Retina (tissue), 1 donor: Measurements from ENCODE around the gene HOTAIR.

Experiments used
- DNase-seq: peaks from one replicate; pipeline ENCODE4 v3.0.0-alpha.2; 2016

Gene HOTAIR

DNA sequence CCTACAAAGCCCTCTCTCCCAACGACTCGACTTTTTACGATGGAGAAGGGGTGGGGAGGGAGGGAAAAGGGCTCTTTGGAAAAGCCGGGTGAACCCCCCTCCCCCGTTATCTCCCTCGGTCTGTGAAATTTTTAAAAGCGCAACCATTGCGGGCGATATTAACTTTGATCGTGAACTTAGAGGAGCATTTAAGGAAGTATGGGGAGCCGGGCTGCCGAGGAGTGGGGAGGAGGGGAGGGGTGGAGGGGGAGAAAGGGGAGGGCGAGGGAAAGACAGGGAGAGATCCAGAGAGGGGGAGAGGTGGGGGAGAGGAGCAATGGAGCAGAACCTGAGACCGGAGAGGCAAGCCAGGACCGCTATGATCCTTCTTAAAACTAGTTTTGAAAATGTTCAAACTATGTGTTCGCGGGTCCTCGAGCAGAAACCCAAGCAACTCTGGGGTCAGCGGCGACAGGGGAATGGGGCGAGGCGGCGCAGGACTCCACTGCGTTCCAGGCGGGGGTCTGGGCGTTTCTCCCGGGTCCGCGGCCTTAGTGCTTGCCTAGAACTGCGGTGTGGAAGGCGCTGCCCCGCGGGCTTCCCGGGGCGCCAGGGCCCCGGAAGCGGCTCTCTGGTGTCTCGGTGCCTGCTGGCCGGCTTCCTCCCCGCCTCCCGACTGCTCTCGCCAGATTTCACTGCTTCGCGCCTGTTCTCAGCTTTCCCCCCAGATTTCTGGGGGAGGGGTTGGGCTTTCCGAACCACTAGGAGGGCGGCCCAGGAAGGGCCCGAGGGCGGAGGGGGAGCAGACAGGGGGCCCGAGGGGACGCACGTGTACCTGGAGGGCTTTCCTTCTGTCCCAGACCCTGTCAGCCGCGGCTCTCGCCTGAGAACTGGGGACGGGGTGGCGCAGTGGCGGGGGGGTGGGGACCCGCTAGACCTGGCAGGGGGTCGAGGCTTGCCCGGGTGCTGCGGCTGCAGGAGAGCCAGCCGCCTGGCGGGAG, at the start of gene HOTAIR:
Gene HOTAIR (minus strand): TSS at position 871 of the 980 bp plus-strand sequence.
- no peak for DNase-seq

DNA sequence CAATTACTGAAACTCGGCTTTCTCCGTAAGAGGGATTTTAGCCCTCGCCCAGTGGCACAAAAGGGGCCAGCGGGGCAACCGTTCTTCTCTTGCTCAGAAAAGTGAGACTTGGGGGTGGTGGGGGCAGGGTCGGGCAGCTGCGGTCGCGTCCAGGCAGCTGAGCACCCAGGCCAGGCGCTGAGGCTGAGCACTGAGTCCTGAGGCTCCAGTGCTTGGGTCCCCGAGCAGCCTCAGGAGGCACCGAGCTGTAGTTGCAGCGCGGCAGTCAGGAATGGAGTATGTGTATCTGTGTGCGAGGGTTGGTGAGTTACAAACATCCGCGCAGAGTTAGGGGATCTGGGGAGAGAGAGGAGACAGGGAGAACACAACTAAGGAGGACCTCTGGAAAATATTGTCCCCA, 49.4 kb upstream of the HOTAIR start:
- DNase-seq: no peak

DNA sequence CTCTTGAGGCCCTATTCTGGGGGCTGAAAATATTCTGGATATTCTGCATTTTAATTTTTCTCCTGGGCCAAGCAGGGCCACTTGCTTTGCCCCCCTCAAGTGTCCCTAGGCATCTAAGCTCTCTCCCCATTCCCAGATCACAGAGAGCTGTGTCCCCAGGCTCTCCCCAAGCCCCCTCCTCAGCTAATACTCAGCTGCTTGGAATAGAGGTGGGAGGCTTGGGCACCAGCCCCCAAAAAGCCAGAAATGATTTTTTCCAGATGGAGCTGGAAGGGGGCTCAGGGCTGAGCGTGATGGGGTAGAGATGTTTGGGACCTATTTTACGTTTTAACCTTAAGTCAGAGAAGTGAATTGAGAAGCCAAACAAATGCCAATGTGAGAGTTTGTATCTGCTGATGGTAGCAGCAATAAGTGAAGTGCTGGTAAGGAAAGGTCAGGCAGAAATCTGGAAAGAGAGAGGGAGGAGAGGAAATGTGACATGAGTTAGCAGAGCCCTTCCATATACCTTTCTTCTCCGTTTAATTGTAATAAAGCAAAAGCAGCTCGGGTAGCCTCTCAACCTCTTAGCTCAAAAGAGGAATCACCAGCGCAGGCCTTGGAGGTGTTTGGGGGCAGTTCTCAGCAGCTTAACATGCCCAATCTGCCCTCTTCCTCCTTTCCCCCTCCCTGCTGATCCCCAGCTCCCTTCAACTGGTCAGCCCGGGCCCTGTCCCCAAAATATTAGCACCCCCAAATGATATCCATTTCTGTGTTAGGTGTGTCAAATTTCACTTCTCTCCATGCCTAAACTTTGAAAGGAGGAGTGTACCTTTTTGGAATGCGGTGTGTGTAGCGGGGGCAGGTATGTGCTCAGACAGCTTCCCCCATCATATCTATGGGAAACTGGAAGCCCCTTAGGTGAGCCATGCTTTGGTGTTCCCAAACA, 48.5 kb upstream of the HOTAIR start:
- no peak for DNase-seq

DNA sequence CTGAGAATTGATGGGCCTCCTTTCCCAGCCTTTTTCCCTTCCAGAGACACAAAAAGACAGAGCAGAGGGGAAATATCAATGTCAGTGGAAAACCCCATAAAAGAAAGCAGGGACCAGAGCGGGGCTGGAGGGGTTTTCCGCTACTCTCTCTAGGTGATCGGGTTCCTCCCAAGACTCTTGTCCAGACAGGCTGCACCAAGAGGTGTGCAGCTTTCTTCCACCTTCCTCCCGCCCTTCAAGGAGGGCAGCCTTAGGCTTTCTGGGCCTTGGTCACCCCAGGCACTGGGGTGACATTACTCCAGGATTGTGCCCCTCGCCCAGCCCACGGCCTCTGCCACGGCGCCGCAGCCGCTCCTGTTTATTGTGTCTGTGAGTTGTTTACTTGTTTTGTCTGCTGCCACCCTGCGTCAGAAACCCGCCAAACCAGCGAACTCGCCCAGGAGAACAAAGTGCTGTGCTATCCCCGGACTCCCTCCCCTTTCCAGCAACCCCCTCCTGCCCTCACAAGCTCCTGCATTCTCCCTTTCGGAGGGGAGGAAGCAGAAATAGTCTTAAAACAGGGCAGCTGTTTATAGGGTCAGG, 46.8 kb upstream of the HOTAIR start:
- DNase-seq: no peak

DNA sequence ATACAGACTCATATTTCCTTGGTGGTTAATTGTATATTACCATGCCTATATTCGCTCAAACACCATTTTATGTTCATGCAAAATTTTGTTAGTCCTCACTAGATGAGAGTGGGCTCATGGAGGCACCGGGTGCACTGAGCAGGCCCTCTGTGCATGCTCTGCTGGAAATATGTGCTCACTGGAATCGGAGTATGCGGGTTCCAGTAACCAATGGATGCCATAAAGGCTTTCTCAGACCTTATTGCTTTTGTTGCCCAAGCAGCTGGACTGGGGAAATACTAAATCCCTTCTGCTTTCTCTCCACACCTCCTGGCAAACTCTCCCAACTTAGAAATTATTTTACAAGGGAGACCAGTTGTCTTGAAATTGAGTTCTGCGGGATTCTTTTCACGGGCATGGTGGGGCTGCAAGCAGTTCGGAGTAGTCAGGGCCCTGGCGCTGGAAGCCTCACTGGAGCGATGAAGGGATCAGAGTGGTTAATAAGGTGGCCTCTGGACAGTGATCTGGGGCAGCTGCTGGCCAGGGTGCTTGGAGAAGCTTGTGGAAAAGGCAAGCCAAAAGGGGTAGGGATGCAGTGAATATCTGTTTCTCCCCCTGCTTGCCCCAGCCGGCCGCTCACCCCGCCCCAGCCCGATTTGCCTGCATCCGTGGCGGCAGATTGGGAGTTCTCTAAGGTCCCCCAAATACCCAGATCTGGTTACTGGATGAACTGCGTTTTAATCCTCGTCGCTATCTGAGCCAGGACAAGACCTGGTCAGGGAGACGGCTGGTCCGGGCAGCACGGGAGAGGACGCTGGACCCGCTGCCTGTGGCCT, 46.0 kb upstream of the HOTAIR start:
- DNase-seq: no peak

DNA sequence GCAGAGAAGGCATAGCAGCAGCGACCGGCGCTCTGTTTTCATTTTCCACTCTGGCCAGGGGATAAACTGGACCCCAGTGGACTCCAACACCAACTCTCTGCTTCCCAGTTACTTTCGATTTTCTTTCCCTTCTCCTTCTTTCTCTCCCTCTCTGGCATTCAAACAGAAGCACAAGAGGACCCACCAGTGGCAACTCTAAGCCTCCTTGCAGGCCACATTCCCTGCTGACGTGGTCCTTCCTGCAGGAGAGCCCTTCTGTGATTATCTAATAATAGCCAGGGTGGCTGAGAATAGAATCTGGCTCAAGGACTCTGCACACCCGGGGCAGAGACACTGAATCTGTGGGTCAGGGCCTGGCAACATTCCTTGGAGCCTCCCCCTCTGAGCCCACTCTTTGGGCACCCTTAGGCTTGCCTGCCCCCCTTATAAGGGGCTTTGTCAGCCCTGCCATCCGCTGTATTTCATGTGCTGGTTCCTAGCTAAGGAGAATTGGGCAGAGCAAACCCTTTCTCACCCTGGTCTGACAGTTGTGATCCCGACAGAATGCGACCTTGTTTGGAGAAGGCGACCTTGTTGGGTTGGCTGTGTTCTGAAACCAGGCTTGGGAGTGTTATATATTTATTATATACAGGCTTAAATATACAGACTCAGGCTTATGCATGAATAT, 45.3 kb upstream of the HOTAIR start:
- no peak for DNase-seq

DNA sequence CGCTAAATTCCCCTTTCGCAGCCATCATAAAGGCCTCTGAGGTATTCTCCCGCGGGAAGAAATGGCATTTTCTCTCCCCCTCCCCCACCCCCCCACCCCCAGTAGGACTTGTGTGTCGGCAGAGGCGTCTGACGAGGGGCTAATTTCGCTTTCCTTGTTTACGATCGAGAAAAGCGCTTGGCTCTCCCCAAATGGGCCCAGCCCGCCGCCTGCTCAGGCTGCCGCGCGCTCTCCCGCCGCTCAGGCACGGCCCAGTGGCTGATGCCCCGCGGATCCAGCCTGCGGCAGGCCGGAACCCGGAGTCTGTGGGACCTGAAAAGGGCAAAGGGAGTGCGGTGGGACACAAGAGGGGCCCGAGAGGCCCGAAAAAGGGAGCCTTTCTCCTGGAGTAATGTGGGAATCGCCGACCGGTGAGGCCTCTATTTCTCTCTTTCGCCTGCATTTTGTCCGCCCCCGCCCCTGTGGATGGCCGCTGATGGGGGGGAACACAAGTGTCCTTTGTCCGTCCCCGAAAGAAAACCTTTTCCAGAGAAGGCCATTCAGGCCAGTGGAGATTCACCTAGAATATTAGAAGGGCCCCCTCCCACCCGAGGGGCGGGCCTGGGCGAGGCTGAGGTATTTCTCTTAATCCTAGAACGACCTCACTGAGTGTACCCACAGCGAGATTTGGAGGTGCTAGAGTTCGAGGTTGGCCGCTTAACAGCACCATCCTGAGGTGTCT, 44.5 kb upstream of the HOTAIR start:
- DNase-seq: no peak

DNA sequence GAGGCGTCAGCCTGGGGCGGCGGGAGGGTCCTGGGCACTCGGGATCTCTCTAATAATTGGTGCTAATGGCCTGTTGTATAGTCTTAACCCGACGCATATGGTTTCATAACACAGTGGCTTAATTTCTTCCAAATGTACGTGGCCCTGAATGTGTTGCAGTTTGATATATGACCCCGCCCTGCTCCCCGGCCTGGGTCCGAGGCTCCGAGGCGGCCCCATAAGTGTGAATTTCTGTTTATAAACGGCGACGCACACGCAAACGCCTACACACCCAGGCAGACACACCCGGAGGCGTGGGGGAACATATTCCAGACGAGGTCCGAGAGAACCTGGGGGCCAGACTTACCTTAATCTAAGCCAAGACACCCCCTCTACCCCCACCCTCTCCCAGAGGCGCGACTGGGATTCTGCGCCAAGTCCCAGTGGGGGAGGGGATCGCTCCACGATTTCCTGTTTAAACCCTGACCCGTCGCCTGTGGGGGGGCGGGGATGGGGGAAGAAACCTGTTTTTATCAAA, 43.8 kb upstream of the HOTAIR start:
- DNase-seq: no peak

DNA sequence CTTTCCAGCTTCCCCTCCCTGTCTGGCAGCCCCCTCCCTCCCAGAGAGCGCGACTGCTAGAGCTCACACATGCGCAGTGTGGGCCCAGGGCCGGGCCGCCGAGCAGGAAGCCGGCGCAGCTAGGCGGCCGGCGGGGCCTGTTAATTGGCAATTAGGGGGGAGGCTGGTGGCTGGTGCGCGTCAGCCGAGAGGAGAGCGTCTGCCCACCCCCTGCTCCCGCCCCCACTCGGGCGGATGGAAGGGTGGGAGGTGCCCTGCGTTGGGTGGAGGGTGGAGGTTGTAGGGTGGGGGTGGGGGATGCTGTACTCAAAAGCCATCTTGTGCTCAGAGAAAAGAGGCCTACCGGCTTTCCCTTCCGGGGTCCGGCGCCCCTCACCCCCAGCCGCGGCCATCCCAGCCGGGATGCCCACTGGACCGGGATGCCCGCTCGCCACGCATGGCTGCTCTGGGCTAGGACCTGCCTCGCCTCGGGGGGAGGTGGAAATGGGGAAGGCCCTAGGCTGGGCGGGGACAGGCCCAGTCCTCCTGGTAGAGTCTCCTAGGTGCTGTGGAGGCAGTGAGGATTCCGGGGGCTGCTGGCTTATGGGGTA, 43.2 kb upstream of the HOTAIR start:
- peak; percentile 79 for DNase-seq

DNA sequence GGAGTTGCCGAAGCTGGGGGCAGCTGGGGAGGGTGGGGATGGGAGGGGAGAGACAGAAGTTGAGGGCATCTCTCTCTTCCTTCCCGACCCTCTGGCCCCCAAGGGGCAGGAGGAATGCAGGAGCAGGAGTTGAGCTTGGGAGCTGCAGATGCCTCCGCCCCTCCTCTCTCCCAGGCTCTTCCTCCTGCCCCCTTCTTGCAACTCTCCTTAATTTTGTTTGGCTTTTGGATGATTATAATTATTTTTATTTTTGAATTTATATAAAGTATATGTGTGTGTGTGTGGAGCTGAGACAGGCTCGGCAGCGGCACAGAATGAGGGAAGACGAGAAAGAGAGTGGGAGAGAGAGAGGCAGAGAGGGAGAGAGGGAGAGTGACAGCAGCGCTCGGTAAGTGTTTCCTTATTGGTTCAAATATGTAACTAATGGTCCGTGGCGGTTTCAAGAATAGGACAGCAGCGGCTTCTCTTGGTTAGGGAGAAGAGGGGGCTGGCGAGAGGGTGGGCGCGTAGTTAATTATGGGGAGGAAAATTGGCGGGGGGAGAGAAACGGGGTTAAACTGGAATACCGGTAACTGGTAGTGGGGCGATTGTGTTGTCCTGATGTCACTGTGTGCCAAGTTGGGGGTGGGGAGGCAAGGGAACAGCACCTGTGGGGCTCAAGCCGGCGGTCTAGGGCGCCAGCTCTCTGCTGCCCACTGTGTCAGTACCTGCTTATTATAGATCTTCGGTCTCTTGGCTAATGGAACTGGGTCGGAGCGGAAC, 42.5 kb upstream of the HOTAIR start:
- no peak for DNase-seq

DNA sequence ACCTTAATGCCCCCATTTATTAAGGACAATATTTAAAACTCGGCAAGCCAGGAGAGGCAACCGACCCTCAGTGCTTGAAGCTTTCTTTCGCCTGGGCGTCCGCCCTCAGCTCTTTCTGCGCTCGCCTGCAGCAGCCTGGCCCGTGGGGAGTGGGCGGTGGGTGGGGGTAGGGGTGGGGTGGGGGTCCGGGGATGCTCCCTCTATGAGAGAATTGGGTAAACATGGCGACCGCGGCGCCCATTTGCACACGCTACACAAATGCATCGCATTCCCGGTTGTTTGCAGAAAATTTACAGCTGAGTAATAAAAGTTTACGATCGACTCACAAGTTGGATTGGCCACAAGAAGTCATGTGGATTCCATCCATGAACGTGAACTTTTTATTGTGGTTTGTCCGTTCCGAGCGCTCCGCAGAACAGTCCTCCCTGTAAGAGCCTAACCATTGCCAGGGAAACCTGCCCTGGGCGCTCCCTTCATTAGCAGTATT, 41.8 kb upstream of the HOTAIR start:
- no peak for DNase-seq

DNA sequence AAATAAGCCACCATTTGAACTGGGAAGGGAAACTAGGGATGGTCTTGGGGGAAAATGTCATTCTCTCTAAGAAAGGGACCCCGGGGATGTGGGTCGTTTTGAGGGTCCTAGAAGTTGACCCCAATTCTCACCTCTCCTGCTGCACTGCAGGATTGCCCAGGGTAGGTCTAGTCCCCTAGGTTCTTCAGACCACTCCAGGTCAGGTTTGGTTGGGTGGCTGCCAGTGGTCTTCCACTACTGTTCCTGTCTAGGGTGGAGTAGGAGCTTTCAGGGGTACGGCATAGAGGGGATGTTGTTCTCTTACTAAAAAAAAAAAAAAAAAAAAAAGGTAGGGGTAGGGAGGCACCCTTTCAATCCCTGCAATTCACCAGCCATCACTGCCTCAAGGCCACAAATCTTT, 41.3 kb upstream of the HOTAIR start:
- DNase-seq: no peak

DNA sequence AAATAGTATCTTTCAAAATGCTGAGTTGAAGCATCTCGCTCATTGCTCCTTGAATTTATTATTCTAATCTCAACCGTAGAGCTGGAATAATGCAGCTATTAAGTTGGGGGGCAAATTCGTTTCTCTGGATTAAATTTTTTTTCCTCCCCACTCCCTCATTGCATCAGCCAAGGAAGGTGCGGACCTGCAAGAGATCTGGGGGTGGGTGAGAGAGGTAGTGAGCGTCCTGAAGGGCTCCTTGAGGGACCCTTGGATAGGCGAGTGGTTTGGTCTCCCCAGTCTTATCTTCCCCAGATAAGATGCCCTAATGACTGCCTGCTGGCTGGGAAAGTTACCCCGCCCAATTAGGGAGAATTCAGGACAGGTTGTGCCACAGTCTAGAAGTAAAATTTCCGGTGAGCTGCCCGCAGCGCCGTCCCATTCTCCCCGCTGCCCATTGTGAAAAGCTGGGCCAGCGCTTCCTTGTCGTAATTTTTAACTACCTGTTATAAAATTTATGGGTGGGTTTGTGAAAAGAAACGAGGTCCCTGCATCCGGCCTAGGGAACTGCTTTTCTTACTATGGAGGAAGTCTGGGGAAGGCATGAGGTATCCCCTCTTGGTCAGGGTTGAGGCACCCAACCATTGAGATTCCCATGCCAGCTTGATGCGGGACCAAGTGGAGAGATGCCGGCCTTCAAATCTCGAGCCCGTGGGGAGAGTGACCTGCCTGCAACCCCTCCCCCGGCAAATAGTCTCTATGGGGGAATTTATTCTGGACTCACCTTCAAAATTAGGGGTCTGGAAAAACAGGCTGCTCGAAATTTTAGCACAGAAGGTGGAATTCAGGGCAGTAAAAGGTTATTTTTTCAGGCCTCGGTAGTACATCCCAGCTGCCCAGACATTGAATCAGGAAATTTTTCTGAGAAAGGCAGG, 40.5 kb upstream of the HOTAIR start:
- DNase-seq: no peak

DNA sequence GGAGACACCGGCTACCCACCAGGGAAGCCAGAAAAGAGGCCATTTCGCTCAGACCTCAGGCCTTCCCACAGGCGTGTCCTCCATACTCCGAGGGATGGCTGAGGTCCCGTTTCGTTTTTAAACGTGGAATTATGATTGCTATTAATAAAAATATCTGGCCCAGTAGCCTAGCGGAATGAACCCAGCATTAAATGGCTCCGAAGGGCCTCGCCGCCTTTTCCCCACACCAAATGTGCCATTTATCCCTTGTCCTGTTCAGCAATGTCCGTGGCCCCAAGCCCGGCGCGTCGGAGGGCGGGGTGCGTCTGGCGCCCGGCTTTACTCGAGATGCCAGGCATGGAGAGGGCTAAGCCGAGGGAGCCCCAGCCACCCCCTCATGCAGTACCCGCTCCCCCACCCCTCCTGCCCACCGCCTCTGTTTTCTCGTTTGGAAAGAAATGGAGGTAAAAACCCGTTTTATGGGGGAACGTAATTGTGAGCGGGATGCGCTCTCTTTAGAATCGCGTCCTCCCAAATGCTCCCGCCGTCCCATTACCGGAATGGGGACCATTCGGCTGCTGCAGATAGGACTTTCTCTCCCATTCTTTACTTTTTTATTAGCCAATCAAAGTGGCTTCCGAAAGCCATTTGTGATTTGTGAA, 39.7 kb upstream of the HOTAIR start:
- no peak for DNase-seq

DNA sequence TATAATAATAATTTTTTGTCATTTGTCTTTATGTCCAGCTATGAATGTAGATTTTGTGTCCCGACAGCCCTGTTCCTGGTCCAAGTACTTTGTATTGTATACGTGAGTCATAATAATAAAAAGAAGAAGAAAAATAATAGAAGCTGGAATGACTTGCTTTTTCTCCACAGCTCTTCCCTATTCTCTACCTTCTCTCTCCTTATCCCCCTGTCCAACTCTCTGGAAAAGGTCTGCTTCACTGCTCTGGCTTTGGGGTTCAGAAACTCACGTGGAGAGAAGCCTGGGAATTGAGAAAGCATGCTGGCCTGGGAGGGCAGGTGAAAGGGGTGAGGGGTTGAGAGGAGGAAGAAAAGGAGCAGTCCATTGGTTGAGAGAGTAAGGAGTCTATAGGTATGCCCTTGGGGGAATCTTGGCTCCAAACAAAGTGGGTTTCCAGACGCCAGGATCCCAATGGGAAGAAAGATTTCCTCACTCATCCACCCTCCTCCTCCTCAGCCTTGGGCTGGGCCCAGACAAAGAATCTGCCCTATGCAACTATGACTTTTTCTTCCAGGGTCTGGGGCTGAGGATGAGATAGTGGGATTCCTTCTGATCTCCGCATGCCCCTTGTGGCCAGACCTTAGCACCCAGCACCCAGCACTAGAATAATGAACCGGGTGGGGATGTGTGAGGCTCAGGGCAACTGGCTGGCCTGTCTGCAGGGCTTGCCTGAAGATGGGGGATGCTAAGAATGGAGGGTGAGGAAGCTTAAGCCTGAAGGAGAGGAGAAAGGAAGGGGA, 38.1 kb upstream of the HOTAIR start:
- no peak for DNase-seq

DNA sequence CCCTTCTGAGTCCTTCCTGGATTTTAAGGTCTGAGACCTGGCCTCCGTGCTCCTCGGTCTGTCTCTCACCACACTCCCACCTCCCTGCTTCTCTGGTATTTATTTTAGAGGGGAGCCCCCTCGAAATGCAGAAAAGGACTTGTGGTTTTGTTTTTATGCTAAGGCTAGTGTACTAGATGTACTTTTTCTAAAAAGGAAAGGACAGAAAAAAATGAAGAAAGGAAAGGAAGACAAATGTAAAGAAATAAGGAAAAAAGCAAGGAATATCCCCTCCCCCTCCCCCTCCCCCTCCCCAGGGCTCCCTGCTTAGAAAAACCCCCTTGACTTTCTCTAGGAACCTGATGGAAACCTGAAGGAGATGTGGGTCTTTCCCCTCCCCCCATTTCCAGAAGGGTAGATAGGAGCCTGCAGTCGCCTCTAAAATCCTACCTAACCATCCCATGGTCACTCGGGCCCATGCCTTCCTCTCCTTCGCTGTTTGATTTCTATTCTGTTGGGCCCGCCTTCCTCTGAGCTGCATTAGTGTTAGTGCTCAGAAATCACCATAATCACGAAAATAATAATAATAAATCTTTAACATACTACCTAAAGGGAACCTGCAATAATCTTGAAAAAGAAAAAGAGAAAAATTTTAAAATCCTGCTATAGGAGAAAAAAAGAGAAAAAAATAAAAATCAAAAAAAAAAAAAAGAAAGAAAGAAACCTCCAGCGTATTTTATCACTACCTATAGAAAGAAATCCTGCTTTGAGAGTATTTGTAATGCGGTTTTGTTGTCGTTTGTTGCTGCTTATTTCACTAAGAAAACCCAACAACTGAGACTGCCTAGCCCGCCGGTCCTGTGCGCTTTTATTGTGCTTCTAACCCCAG, 37.1 kb upstream of the HOTAIR start:
- DNase-seq: no peak
